GM18873 (cell line): Measurements from ENCODE around the gene ZDHHC11.
"Not testable (repeated sequence)": the region's sequence is repeated elsewhere in the genome, so short reads cannot be mapped to it uniquely, and the experiment has no call there.

Source experiments
- ATAC-seq: cut with Tn5 transposase; IDR thresholded peaks from one replicate; pipeline ENCODE4 v1.9.1; 2021; ENCODE audit warnings: mild to moderate bottlenecking, moderate library complexity, moderate number of reproducible peaks; ENCODE audit not compliant: unreplicated experiment, low FRiP score

The ZDHHC11 gene

GRCh38 chr5:845676-846601, 4.8 kb downstream of the ZDHHC11 start:
- not testable (repeated sequence) for ATAC-seq

- ATAC-seq, result not testable (repeated sequence)
Measured at GRCh38 chr5:845031-845675, 5.6 kb downstream of the ZDHHC11 start.

- ATAC-seq, result not testable (repeated sequence)
Measured at GRCh38 chr5:844426-844825, 6.4 kb downstream of the ZDHHC11 start.

GRCh38 chr5:843926-844325, 6.9 kb downstream of the ZDHHC11 start:
- ATAC-seq, result not testable (repeated sequence)

GRCh38 chr5:843371-843770, 7.4 kb downstream of the ZDHHC11 start:
- not testable (repeated sequence) for ATAC-seq

GRCh38 chr5:842402-843221, 8.2 kb downstream of the ZDHHC11 start:
- ATAC-seq, result not testable (repeated sequence)

- ATAC-seq, result not testable (repeated sequence)
Measured at GRCh38 chr5:841531-842401, 9.0 kb downstream of the ZDHHC11 start.

- ATAC-seq, result not testable (repeated sequence)
Measured at GRCh38 chr5:840974-841435, 9.8 kb downstream of the ZDHHC11 start.

GRCh38 chr5:840118-840973, 10.4 kb downstream of the ZDHHC11 start:
- ATAC-seq, result not testable (repeated sequence)

- not testable (repeated sequence) for ATAC-seq
Measured at GRCh38 chr5:838431-838851, 12.3 kb downstream of the ZDHHC11 start.

GRCh38 chr5:837621-838121, 13.1 kb downstream of the ZDHHC11 start:
- ATAC-seq, result not testable (repeated sequence)

- ATAC-seq, result not testable (repeated sequence)
Measured at GRCh38 chr5:835933-836612, 14.7 kb downstream of the ZDHHC11 start.

- not testable (repeated sequence) for ATAC-seq
Measured at GRCh38 chr5:834013-834412, 16.8 kb downstream of the ZDHHC11 start.

GRCh38 chr5:828194-828593, 22.6 kb downstream of the ZDHHC11 start:
- ATAC-seq, result not testable (repeated sequence)

GRCh38 chr5:825544-825943, 25.2 kb downstream of the ZDHHC11 start:
- ATAC-seq, result not testable (repeated sequence)

- no peak for ATAC-seq
Measured at GRCh38 chr5:821504-821903, 29.3 kb downstream of the ZDHHC11 start.

GRCh38 chr5:820245-820644, 30.5 kb downstream of the ZDHHC11 start:
- ATAC-seq, result no peak

GRCh38 chr5:819078-819477, 31.7 kb downstream of the ZDHHC11 start:
- no peak for ATAC-seq
